OCI-LY1 (cell line): ENCODE data around the gene MX1.
A peak's percentile ranks its signal among the peaks of the same experiment; 100 is the strongest.

ENCODE experiments used
- H2AFZ ChIP-seq: fragments of 200-600 bp; sonication (generic), shearing (Covaris generic); 2 replicates; pipeline ENCODE4 v1.6.0; 2014; ENCODE audit warnings: antibody characterized with exemption, mild to moderate bottlenecking, low read length
- H3F3A ChIP-seq: fragments of 200-600 bp; sonication (generic), shearing (Covaris generic); 2 replicates; pipeline ENCODE4 v1.6.0; 2014; ENCODE audit warnings: mild to moderate bottlenecking, antibody characterized with exemption, low read length, moderate library complexity; ENCODE audit not compliant: insufficient read depth
- H3K27ac ChIP-seq: fragments of 200-600 bp; sonication (generic); 2 replicates; pipeline ENCODE4 v1.5.1; 2014; ENCODE audit warnings: low read length, mixed run types, mild to moderate bottlenecking, low read depth; ENCODE audit not compliant: poor library complexity, severe bottlenecking
- H3K27me3 ChIP-seq: fragments of 200-600 bp; sonication (generic); 2 replicates; pipeline ENCODE4 v1.6.0; 2014; ENCODE audit warnings: antibody characterized with exemption, mild to moderate bottlenecking, low read length, moderate library complexity; ENCODE audit not compliant: insufficient read depth
- H3K36me3 ChIP-seq: fragments of 200-600 bp; sonication (generic); 2 replicates; pipeline ENCODE4 v1.6.1; 2014; ENCODE audit warnings: mild to moderate bottlenecking, antibody characterized with exemption, low read length, moderate library complexity, mixed read lengths; ENCODE audit not compliant: insufficient read depth
- H3K4me1 ChIP-seq: fragments of 200-600 bp; sonication (generic); 2 replicates; pipeline ENCODE4 v1.5.1; 2014; ENCODE audit warnings: mild to moderate bottlenecking, low read length, moderate library complexity; ENCODE audit not compliant: insufficient read depth, severe bottlenecking
- H3K4me2 ChIP-seq: fragments of 200-600 bp; sonication (generic), shearing (Covaris generic); 2 replicates; pipeline ENCODE4 v1.6.1; 2014; ENCODE audit warnings: low read length
- H3K4me3 ChIP-seq: fragments of 200-600 bp; sonication (generic); 2 replicates; pipeline ENCODE4 v1.5.1; 2014; ENCODE audit warnings: low read length, low read depth, mild to moderate bottlenecking, mixed read lengths; ENCODE audit not compliant: poor library complexity, severe bottlenecking
- H3K79me2 ChIP-seq: fragments of 200-600 bp; shearing (Covaris generic); 2 replicates; pipeline ENCODE4 v1.6.1; 2016; ENCODE audit warnings: mixed run types, low read length, mixed read lengths; ENCODE audit not compliant: insufficient read depth
- H3K9ac ChIP-seq: fragments of 200-600 bp; sonication (generic), shearing (Covaris generic); 2 replicates; pipeline ENCODE4 v1.6.1; 2014; ENCODE audit warnings: mild to moderate bottlenecking, low read length, mixed read lengths
- H3K9me2 ChIP-seq: fragments of 200-600 bp; sonication (generic), shearing (Covaris generic); 2 replicates; pipeline ENCODE4 v1.6.1; 2014; ENCODE audit warnings: low read depth, mild to moderate bottlenecking, low read length, mixed read lengths
- H3K9me3 ChIP-seq: fragments of 200-600 bp; shearing (Covaris generic); 2 replicates; pipeline ENCODE4 v1.6.1; 2014; ENCODE audit warnings: low read length, mixed read lengths
- H4K20me1 ChIP-seq: fragments of 200-600 bp; sonication (generic), shearing (Covaris generic); 2 replicates; pipeline ENCODE4 v1.6.0; 2016; ENCODE audit warnings: mild to moderate bottlenecking, low read length; ENCODE audit not compliant: insufficient read depth
- CTCF ChIP-seq: fragments of 200-600 bp; sonication (generic), shearing (Covaris generic); IDR thresholded peaks from 2 replicates; pipeline ENCODE4 v1.5.1; 2017; ENCODE audit warnings: mild to moderate bottlenecking, antibody characterized with exemption, low read length, moderate library complexity, mixed read lengths
- EZH2 ChIP-seq: fragments of 200-600 bp; sonication (generic), shearing (Covaris generic); IDR thresholded peaks from 2 replicates; pipeline ENCODE4 v1.8.0; 2017; ENCODE audit warnings: borderline replicate concordance, mixed run types, mild to moderate bottlenecking, antibody characterized with exemption, low read length, moderate library complexity, mixed read lengths

The MX1 gene

DNA sequence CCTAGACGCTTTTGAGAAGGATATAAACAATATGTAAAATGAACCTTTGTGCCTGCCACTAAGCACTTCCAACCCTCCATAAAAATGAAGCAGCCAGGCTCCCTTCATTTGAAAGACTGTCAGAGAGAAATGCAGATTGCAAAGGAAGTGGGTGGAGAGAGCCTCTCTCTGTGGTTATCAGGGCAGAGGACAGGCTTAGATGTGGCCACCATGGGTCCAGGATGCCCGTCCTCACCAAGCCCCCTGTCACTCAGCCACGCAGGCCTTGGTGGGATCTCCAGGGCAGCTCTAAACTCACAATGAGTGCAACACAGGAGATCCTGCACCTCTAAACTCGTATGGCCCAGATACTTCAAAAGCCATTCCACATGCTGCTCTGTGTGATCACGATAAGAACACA is 44.0 kb downstream of the MX1 start:
- H3K4me3 ChIP-seq, result no peak overlapping the region
- H3K9me3 ChIP-seq, result no peaks in the 10 kb centered on the region
- H3K27ac ChIP-seq, result no peak overlapping the region
- H3F3A ChIP-seq, result no peaks in the 10 kb centered on the region
- H3K27me3 ChIP-seq, result 0 out of 2 replicates have a peak, but pooled peaks cover 6% of the 10 kb centered on the region
- no peak overlapping the region for H2AFZ ChIP-seq
- no peaks in the 10 kb centered on the region for H3K4me1 ChIP-seq
- H4K20me1 ChIP-seq, result no peaks in the 10 kb centered on the region
- H3K79me2 ChIP-seq, result no peaks in the 10 kb centered on the region
- H3K4me2 ChIP-seq, result no peak overlapping the region
- H3K9me2 ChIP-seq, result no peaks in the 10 kb centered on the region
- TF ChIP-seq EZH2 (no peak), CTCF (no peak)
- no peak overlapping the region for H3K9ac ChIP-seq
- H3K36me3 ChIP-seq, result no peaks in the 10 kb centered on the region

GRCh38 chr21:41472753-41473548 is 46.9 kb downstream of the MX1 start:
- H3K4me2 ChIP-seq, result no peak overlapping the region
- no peak overlapping the region for H3K4me3 ChIP-seq
- no peaks in the 10 kb centered on the region for H3K9me2 ChIP-seq
- no peaks in the 10 kb centered on the region for H3F3A ChIP-seq
- no peak overlapping the region for H2AFZ ChIP-seq
- H3K9me3 ChIP-seq, result no peaks in the 10 kb centered on the region
- H3K79me2 ChIP-seq, result no peaks in the 10 kb centered on the region
- H3K27me3 ChIP-seq, result 0 out of 2 replicates have a peak, but pooled peaks cover 9% of the 10 kb centered on the region
- no peak overlapping the region for H3K27ac ChIP-seq
- H3K4me1 ChIP-seq, result no peaks in the 10 kb centered on the region
- H3K36me3 ChIP-seq, result no peaks in the 10 kb centered on the region
- no peaks in the 10 kb centered on the region for H4K20me1 ChIP-seq
- H3K9ac ChIP-seq, result no peak overlapping the region
- TF ChIP-seq EZH2 (no peak), CTCF (no peak)

DNA sequence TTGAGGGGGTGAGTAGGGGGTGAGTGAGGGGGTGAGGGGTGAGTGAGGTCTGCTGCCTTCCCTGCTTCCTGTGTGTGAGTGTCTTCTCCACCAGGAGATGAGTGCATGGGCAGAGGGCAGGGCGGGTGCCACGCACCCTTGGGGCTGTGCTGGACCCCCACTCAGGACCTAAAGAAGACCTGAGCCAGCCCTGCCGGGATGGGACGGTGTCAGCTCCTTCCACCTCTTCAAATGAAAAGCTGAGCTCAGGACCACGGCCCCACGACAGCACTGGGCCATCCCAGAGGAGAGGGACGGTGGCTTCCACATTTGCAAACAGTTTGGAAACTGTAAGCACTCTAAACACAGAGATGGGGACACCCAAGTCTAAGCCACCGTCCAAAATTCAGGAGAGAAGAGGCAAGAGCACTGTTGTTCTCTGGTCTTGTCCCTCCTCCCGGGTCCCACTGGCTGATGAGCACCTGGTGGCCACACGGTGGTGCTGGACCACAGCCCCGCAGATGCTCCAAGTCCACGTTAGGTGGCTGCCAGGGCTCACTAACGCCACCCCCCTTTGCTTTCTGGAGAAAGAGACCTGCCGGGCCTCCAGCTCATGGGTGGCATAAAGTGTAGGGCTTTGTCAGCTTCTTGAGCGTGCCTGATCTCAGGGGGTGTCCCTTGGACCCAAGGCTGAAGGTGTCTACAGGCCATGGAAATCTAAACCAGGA is 49.8 kb downstream of the MX1 start:
- no peaks in the 10 kb centered on the region for H4K20me1 ChIP-seq
- H3K36me3 ChIP-seq, result no peaks in the 10 kb centered on the region
- H2AFZ ChIP-seq, result no peak overlapping the region
- H3K9me3 ChIP-seq, result no peaks in the 10 kb centered on the region
- no peaks in the 10 kb centered on the region for H3K79me2 ChIP-seq
- H3K9me2 ChIP-seq, result no peaks in the 10 kb centered on the region
- H3F3A ChIP-seq, result no peaks in the 10 kb centered on the region
- 0 out of 2 replicates have a peak, but pooled peaks cover 7% of the 10 kb centered on the region for H3K27me3 ChIP-seq
- no peak for TF ChIP-seq EZH2
- peak; percentile 36; the same call in 1 of the 2 replicates for TF ChIP-seq CTCF
- H3K4me3 ChIP-seq, result no peak overlapping the region
- H3K4me2 ChIP-seq, result no peak overlapping the region
- no peak overlapping the region for H3K27ac ChIP-seq
- H3K9ac ChIP-seq, result no peak overlapping the region
- H3K4me1 ChIP-seq, result no peaks in the 10 kb centered on the region
